HFF-Myc (cell line): Measurements from ENCODE around the gene ATG16L1.

Experiments used
- DNase-seq: peaks from one replicate; pipeline ENCODE4 v3.0.0-alpha.2; 2011; ENCODE audit warnings: low read depth; ENCODE audit errors: extremely low read depth
- H3K4me3 ChIP-seq: replicated peaks from 2 replicates; pipeline ENCODE4 v1.5.1; 2011; ENCODE audit warnings: low read depth, mild to moderate bottlenecking, control low read depth, low read length
- TF ChIP-seq, protein P1 (sequence below): IDR thresholded peaks from 2 replicates; pipeline ENCODE4 v1.5.1; 2012; ENCODE audit warnings: mild to moderate bottlenecking, low read depth, low read length, control low read depth; ENCODE audit errors: missing control alignments

ATG16L1 gene

DNA sequence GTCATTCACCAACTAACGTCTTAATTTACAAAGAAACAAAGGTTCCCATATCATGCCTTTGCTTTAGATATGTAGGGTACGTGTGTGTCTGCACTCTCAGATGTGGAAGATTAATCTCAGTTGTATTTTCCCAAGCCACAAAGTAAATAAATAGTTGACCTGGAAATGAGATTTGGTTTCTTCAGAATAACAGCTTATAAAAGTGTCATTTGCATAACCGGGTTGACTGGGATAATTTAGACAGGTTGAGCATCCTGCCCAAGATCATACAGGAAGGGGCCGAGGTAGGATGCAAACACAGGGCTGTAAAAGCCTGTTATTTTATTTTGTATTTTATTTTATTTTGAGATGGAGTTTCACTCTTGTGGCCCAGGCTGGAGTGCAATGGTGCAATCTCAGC is 19.5 kb downstream of the ATG16L1 start:
- no peak for DNase-seq
- TF ChIP-seq, protein P1, sequence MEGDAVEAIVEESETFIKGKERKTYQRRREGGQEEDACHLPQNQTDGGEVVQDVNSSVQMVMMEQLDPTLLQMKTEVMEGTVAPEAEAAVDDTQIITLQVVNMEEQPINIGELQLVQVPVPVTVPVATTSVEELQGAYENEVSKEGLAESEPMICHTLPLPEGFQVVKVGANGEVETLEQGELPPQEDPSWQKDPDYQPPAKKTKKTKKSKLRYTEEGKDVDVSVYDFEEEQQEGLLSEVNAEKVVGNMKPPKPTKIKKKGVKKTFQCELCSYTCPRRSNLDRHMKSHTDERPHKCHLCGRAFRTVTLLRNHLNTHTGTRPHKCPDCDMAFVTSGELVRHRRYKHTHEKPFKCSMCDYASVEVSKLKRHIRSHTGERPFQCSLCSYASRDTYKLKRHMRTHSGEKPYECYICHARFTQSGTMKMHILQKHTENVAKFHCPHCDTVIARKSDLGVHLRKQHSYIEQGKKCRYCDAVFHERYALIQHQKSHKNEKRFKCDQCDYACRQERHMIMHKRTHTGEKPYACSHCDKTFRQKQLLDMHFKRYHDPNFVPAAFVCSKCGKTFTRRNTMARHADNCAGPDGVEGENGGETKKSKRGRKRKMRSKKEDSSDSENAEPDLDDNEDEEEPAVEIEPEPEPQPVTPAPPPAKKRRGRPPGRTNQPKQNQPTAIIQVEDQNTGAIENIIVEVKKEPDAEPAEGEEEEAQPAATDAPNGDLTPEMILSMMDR = no peak
- H3K4me3 ChIP-seq = no peak overlapping the region

DNA sequence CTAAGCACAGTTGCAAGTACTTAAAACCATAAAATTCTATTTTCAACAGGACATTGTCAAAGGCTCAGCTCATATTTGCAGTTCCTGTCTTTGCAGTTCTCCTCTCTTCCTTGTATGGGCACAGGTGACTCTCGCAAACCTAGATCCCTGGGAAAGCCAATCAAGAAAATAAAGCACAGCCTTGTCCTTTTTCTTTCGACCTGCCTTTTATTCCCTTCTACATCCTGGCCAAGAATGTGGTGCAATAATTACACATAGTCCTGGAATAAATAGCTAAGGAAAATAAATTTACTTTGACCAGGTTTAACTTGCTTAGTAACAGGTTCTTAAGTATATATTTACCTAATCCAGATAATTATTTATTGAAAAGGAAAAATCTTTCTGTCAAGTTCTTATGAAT is 20.2 kb downstream of the ATG16L1 start:
- no peak overlapping the region for H3K4me3 ChIP-seq
- TF ChIP-seq, protein P1 = no peak
- DNase-seq = no peak

DNA sequence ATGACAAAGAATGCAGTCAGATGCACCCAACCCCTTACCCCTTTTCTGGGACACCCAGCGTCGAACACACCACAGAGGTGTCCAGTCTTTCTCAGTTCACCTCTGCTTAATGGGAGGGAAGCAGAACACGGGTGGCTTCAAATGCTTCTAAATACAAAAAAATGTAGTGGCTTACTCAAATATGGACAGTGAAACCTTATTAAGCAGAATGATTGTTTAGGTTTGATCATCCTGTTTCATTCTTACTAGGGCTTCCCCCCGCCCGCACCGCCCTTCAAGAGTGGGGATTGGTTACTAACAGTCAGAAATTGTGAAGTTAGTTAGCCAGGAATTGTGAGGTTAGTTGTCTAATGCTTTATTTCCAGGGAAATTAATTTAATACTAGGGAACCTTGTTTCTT is 21.6 kb downstream of the ATG16L1 start:
- no peak overlapping the region for H3K4me3 ChIP-seq
- TF ChIP-seq, protein P1 = no peak
- DNase-seq = no peak

DNA sequence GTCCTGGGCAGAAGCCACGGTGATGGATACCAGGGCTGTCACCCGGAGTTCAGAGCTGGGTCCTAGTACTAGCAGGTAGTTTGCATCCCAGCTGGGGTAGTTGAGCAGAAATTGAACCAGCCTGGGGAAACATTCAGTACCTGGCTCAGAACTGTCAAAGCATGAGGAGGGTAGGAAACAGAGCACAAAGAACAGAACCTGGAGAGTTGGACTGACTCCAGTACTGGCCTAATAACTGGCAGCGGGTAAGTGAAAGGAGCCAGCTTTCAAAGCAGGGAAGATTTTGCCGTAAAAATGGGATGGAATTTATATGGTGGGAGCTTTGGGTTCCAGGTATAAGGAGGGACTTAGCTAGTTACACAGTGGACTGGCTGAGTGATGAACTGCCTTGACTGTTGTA is 23.8 kb downstream of the ATG16L1 start:
- DNase-seq = no peak
- no peak overlapping the region for H3K4me3 ChIP-seq
- TF ChIP-seq, protein P1 = no peak

DNA sequence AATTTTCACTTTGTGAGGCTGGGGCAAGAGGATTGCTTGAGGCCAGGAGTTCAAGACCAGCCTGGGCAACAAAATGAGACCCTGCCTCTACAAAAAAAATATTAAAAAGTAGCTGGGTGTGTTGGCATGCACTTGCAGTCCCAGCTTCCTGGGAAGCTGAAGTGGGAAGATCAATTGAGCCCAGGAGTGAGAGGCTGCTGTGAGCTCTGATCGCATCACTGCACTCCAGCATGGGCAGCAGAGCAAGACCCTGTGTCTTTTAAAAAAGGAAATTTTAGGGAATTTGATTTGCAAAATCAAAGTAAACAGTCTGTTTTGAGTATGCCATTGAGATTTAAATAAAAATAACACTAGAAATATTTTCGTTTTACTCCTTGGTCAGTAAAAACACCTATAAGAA is 27.4 kb downstream of the ATG16L1 start:
- H3K4me3 ChIP-seq = no peak overlapping the region
- DNase-seq = no peak
- TF ChIP-seq, protein P1 = no peak

DNA sequence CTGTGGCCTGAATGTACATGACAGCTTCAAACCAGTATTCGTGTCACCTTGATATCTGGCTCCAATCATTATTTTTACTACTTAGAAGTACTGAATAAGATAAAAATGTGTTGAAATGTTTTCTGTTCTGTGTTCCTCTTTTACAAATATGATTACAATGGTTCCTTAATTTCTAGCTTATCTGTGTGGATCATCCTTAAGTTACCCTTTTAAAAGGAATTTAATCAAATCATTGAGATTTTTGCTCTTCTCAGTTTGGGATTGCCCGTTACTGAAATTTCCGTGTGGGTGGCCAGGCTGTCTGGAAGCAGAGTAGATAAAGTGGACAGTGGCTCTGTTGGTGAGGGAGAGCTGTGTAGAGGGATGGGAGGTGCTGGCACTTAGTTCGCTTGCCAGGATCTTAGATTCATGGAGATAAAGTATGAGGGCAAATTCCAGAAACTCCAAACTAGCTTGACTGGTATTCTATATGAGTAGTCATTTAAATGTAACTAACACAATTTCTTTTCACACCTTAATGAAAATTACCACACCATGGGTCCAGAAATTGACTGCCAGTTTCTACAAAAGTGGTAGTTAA is 28.7 kb downstream of the ATG16L1 start:
- H3K4me3 ChIP-seq = no peak overlapping the region
- TF ChIP-seq, protein P1 = no peak
- DNase-seq = no peak

DNA sequence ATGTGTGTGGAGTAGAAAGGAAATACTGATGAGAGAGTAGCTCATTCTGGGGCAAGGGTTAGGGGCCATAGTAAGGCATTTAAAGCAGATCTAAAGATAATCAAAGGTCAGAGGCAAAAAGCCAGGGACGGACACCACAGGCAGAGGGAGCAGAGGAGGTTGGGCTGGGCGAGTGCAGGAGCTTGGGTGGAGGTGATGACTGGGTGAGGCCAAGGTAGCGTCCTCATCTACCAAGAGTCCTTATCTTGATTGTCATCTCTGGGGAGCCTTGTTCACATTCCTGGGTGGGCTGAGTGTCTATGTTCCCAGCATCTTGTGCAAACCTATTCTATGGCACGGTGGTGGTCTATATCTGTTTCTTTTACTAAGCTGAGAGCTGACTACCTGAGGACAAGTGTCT is 30.1 kb downstream of the ATG16L1 start:
- no peak for DNase-seq
- TF ChIP-seq, protein P1 = no peak
- H3K4me3 ChIP-seq = no peak overlapping the region
